ENCODE data around the gene NCOA3. TPM values are rescaled to one million over a fixed set of nuclear protein-coding genes. Genes with fewer than 3 reads are reported as not detected.

The NCOA3 gene
- total RNA-seq, 1 experiment from 2014 or later = 25.9 TPM

GRCh38 chr20:47648943-47649342 lies 147.3 kb downstream of the NCOA3 start:
- intact Hi-C loops (cut with micrococcal nuclease) = no loop called here
- Histone ChIP-seq H2AFZ (ENCODE audit: low read depth, low read length, poor library complexity, severe bottlenecking) (no peak overlapping the region), H3K27me3 (ENCODE audit: insufficient read depth, low read length) (no peaks in the 10 kb centered on the region), H3K4me2 (ENCODE audit: low read length) (no peak overlapping the region), H3K4me3 (replicated peaks in 1 of 2; ENCODE audit: low read depth in 1 of 2, low read length in 2 of 2) (no peak overlapping the region), H3K79me2 (ENCODE audit: insufficient read depth, low read length) (no peaks in the 10 kb centered on the region), H3K9me2 (ENCODE audit: insufficient read depth) (no peaks in the 10 kb centered on the region), H3K36me3 (ENCODE audit: control insufficient read depth in 1 of 2, insufficient read depth in 2 of 2, low read length in 2 of 2) (peaks cover 12 to 17% of the 10 kb centered on the region in 2 experiments; a peak in 3 of 4 replicates), H3K27ac (ENCODE audit: low read depth, low read length) (no peak overlapping the region), H3K9me3 (ENCODE audit: control insufficient read depth in 1 of 2, insufficient read depth in 1 of 2, low read depth in 1 of 2, low read length in 2 of 2) (no peaks in the 10 kb centered on the region), H3K9ac (ENCODE audit: low read length) (no peak overlapping the region), H4K20me1 (ENCODE audit: insufficient read depth) (no peaks in the 10 kb centered on the region), H3K4me1 (ENCODE audit: control insufficient read depth in 1 of 2, insufficient read depth in 2 of 2, low read length in 2 of 2) (no peaks in the 10 kb centered on the region)
- POLR2A ChIA-PET = no interaction called here
- TF ChIP-seq POLR2AphosphoS5 (IDR thresholded peaks at IDR 0.05; ENCODE audit: low read depth, low read length) (no peak), YY1 (IDR thresholded peaks at IDR 0.05; ENCODE audit: extremely low read depth, insufficient replicate concordance, low read depth, low read length) (no peak), SRF (IDR thresholded peaks at IDR 0.05; ENCODE audit: low read depth) (no peak), SP1 (IDR thresholded peaks at IDR 0.05; ENCODE audit: low read depth) (no peak), JUND (IDR thresholded peaks at IDR 0.05) (no peak)
- CTCF ChIA-PET = no interaction called here
- no TSS peak for BruUV-seq (replicated peaks)
- ATAC-seq (no peak), DNase-seq (ENCODE audit: low read depth, low spot score) (no peak)
- RAD21 ChIA-PET (ENCODE audit: low non-redundant PET in 1 of 2, low total read pairs in 2 of 2, uncharacterized antibody in 2 of 2, unreplicated experiment in 2 of 2) = no interaction called here

GRCh38 chr20:47652301-47652700 lies 150.6 kb downstream of the NCOA3 start:
- Histone ChIP-seq H3K4me3 (replicated peaks in 1 of 2; ENCODE audit: low read depth in 1 of 2, low read length in 2 of 2) (no peak overlapping the region), H3K4me2 (ENCODE audit: low read length) (no peak overlapping the region), H3K79me2 (ENCODE audit: insufficient read depth, low read length) (no peaks in the 10 kb centered on the region), H4K20me1 (ENCODE audit: insufficient read depth) (no peaks in the 10 kb centered on the region), H2AFZ (ENCODE audit: low read depth, low read length, poor library complexity, severe bottlenecking) (no peak overlapping the region), H3K36me3 (ENCODE audit: control insufficient read depth in 1 of 2, insufficient read depth in 2 of 2, low read length in 2 of 2) (peaks cover 14 to 17% of the 10 kb centered on the region in 2 experiments; a peak in 3 of 4 replicates), H3K9me2 (ENCODE audit: insufficient read depth) (no peaks in the 10 kb centered on the region), H3K27me3 (ENCODE audit: insufficient read depth, low read length) (no peaks in the 10 kb centered on the region), H3K9me3 (ENCODE audit: control insufficient read depth in 1 of 2, insufficient read depth in 1 of 2, low read depth in 1 of 2, low read length in 2 of 2) (no peaks in the 10 kb centered on the region), H3K27ac (ENCODE audit: low read depth, low read length) (no peak overlapping the region), H3K9ac (ENCODE audit: low read length) (no peak overlapping the region), H3K4me1 (ENCODE audit: control insufficient read depth in 1 of 2, insufficient read depth in 2 of 2, low read length in 2 of 2) (no peaks in the 10 kb centered on the region)
- ChIA-PET RAD21 (ENCODE audit: low non-redundant PET in 1 of 2, low total read pairs in 2 of 2, uncharacterized antibody in 2 of 2, unreplicated experiment in 2 of 2) (no interaction called here), POLR2A (no interaction called here), CTCF (no interaction called here)
- no peak for ATAC-seq
- no TSS peak for BruUV-seq (replicated peaks)
- no peak for TF ChIP-seq SRF (IDR thresholded peaks at IDR 0.05; ENCODE audit: low read depth)
- no peak for TF ChIP-seq ELF1 (IDR thresholded peaks at IDR 0.05; ENCODE audit: borderline replicate concordance, low read depth)
- no peak for TF ChIP-seq EZH2 (IDR thresholded peaks at IDR 0.05)
- no peak for TF ChIP-seq REST (IDR thresholded peaks at IDR 0.05; ENCODE audit: low read depth)
- no peak for TF ChIP-seq POLR2A (IDR thresholded peaks at IDR 0.05; ENCODE audit: borderline replicate concordance, extremely low read depth, insufficient read depth, insufficient read length)
- no peak for TF ChIP-seq ZBTB33 (IDR thresholded peaks at IDR 0.05; ENCODE audit: extremely low read depth, insufficient replicate concordance, low read length)
- no peak for TF ChIP-seq EZH2phosphoT487 (IDR thresholded peaks at IDR 0.05; ENCODE audit: borderline replicate concordance)
- no peak for TF ChIP-seq SP1 (IDR thresholded peaks at IDR 0.05; ENCODE audit: low read depth)
- intact Hi-C loops (cut with micrococcal nuclease) = no loop called here
- DNase-seq (ENCODE audit: low read depth, low spot score) = no peak

All from HCT116 (cell line).